Activated CD4-positive, alpha-beta T cell treated with anti-CD3 and anti-CD28 coated beads for 4 hours (primary cell): Measurements from ENCODE around the gene FKBP8.

ENCODE experiments used
- DNase-seq, 2 donors: peaks; one replicate each; pipeline ENCODE4 v3.0.0-alpha.2; 2020

Gene FKBP8

GRCh38 chr19:18520848-18521691 lies 22.3 kb downstream of the FKBP8 start:
- DNase-seq, result no peak

DNA sequence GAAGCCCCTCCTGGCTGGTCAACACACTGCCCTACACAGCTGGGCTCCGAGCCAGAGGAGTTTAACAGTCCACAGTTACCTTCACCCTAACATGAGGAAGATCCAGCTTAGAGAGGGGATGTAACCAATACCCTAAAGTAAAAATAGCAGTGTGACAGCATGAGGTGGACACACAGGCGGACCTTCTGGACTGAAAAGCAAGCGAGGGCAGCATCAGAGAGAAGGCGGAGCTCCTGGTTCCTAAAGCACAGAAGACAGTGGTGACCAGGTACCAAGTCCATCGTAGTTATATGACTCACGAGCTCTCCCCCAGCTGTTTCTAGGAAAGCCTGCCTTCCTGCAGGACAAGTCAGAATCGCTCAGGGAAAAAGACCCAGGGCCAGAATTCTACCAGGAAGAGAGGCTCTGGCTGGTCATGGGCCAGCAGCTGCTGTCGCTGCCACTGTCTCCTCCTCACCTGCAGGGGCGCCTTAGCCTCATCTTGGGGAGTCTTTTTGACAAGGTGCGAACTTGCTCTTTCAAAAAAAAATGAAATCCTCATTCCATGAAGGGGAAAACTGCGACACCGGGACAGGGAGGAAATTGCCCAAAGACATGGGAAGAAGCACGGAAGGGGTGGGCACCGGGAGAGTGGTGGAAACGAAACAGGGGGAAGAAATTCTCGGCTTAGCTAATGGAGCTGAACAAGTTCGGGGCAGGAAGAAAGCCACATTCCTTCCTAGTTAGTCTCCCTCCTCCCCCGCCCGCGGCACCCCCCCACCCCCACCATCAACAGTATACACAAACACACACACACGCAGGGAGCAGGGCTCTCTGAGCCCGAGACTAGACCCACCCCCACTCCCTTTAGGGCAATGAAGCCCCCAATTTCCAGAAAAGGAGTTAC lies 23.2 kb downstream of the FKBP8 start:
- peak; percentile 59 to 63 for DNase-seq

- no peak for DNase-seq
Observed at GRCh38 chr19:18518639-18519038, 24.7 kb downstream of the FKBP8 start.

DNA sequence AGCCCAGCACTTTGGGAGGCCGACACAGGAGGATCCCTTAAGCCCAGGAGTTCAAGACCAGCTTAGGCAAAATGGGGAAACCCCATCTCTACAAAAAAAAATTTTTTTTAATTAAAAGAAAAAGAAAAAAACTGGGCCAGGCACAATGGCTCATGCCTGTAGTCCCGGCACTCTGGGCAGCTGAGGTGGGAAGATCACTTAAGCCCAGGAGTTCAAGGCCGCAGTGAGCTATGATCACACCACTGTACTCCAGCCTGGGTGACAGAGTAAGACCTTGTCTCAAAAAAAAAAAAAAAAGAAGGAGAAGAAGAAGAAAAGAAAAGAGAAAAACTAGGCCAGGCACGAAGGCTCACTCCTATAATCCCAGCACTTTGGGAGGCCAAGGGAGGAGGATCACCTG lies 25.8 kb downstream of the FKBP8 start:
- no peak for DNase-seq

GRCh38 chr19:18515959-18516358 lies 27.4 kb downstream of the FKBP8 start:
- DNase-seq, result no peak

- DNase-seq, result no peak
Observed at GRCh38 chr19:18514800-18515682, 28.3 kb downstream of the FKBP8 start.

GRCh38 chr19:18513868-18514267 lies 29.5 kb downstream of the FKBP8 start:
- DNase-seq, result no peak

DNA sequence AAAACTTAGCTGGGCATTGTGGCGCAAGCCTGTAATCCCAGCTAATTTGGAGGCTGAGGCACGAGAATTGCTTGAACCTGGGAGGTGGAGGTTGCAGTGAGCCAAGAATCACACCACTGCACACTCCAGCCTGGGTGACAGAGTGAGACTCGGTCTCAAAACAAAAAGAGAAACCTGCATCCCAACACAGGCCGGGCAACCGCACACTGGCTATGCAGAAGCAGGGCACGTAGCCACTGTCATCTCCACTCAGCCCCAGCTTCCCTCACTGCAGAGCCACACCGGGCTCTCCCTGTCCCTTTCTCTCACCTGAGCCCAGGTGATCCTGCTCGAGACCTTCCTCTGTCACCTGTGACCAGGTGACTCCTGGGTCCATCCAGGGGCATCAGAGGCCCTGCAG lies 33.2 kb downstream of the FKBP8 start:
- DNase-seq, result no peak

DNA sequence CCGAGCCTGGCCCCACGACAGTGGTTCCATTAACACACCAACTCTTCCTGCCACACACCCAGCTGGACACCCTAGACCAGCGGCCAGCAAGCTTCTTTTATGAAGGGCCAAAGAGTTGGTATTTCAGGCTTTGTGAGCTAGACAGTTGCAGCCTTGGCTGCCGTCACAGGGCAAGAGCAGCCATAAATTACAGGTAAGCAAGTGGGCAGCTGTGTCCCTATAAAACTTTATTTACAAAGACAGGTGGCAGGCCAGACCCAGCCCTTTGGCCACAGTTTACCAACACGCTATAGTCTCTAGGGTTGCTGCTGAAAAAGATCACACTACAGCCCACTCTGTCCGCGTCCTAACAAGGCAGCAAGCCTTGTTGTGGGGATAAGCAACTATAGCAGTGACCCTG lies 34.8 kb downstream of the FKBP8 start:
- DNase-seq, result no peak

DNA sequence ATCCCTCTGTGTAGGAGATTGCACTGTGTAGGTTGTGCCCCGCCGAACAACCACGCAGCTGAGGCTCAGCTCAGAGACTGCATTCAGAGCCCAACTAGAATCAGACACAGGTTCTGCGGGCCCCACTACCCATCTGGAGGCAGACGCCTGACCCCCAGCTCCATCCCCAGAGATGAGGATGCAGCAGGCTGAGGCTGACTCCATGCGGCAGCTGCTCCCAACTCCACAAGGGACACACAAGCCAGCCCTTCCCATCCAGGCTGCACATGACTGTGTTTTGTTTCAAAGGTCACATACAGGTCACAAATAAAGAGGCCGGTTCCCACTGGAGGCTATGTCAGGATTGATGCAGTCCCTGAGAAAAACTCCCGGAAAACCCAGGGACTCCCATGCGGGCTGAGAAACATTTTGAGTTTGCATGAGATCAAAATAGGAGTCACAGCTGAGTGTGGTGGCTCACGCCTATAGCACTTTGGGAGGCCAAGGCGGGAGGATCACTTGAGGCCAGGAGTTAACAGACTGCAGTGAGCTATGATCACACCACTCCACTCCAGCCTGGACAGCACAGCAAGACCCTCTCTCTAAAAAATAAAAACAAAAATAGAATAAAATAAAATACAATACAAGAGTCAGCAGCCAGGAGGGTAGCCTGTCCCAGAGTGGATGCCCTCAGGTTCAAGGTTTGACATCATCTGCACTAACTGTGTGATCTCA lies 35.5 kb downstream of the FKBP8 start:
- no peak for DNase-seq

GRCh38 chr19:18507021-18507726 lies 36.2 kb downstream of the FKBP8 start:
- peak in 1 of 2 donors; percentile 16 for DNase-seq

GRCh38 chr19:18506101-18506930 lies 37.1 kb downstream of the FKBP8 start:
- DNase-seq, result no peak

GRCh38 chr19:18504886-18505610 lies 38.3 kb downstream of the FKBP8 start:
- no peak for DNase-seq

DNA sequence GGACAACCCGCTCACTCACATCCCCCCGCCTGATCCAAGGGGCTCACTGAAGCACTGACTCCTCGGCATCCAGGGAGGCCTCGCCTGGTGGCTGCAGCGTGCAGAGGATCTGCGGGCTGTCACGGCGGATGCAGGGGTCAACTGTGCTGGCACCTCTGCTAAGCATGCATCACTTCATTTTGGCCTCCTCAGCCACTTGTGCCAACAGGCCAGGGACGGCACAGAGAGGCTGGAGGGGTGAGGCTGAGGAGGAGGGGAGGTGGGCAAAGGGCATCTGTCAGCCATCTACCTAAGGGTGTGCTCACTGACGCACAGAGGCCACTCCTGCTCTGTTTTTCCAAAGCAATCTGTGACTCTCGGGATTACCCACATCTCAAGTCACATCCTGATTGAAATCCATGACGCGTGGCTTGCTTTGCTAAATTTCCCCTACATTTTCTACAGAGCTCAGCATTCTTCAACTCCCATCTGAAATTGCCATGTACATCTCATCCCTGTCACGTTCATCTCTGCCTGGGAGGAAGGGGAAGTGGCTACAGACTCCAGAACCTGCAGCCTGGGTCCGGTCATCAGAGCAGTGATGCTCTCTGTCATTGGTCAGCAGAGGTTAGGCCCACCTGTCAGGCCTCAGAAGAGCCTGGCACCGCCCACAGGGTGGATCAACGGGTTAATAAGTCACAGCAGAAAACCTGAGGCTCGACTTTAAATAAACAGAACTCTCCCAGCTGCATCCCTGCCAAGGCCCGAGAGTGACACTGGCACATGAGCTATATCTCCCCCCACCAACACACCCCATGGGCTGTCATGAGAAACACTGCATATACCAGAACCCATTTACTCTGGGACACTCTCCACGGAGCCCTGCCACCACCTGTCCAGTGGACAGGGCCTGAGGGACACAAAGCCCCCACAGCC lies 39.1 kb downstream of the FKBP8 start:
- no peak for DNase-seq

DNA sequence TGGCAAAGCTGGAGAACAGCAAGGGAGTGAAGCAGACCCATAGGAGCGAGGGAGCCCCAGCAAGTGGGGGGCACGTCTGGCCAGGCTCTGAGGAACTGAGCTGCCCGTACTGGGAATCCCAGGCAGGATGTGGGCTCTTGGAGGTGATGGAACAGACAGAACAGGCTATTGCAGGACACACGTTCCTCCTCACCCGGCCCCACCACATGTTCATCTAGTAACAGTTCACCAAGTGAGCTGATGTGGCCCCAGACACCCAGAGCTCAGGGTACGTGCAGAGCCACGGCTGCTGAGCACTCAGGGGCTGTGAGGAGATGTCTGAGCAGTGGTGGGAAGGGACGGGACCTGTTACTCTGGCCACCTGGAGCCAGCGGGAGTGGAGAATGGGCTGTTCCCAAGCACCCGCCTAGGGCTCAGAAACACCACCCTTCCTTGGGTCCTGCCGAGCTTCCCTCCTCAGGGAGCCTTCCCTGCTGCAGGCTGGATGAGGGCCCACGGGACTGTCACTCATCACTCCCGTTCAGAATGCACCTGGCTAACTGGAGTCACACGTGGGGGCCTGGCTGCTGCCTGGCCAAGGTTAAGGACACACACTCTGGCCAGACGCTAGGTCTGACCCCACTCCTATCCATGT lies 39.9 kb downstream of the FKBP8 start:
- no peak for DNase-seq

- no peak for DNase-seq
Observed at GRCh38 chr19:18502638-18503294, 40.6 kb downstream of the FKBP8 start.

DNA sequence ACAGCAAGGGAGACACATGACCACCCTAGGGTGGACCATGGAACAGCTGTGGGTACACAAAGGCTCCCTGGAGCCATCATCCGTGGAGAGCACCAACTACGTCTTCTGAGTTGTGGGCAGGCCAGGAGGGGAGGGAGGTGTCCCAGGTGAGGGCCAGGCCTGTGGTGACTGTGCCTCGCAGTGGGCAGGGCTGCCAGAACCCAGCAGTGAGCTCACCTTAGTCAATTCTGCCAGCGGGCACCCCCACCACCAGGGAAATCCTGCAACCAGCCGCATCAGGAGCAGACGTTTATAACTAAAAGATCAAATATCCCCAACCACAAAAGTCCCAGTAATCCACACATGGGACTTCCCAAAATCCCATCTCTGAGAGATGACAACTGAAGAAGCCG lies 41.1 kb downstream of the FKBP8 start:
- no peak for DNase-seq

- DNase-seq, result no peak
Observed at GRCh38 chr19:18501832-18502231, 41.5 kb downstream of the FKBP8 start.
